ENCODE data around the gene CFAP251. TPM values are rescaled to one million over a fixed set of nuclear protein-coding genes. Genes with fewer than 3 reads are reported as not detected.

CFAP251 gene
- total RNA-seq, 1 donor from 2014 or later, result 4.7 TPM

- Mint-ChIP-seq H3K27ac (ENCODE audit: unreplicated experiment) (peak overlapping the region; percentile 93), H3K9me3 (ENCODE audit: unreplicated experiment) (peaks cover 5% of the 10 kb centered on the region), H3K4me3 (ENCODE audit: unreplicated experiment) (peak overlapping the region; percentile 31), H3K27me3 (ENCODE audit: low read depth, unreplicated experiment) (no peaks in the 10 kb centered on the region), H3K36me3 (ENCODE audit: low read depth, unreplicated experiment) (peaks cover 5% of the 10 kb centered on the region), H3K4me1 (ENCODE audit: low read depth, unreplicated experiment) (peaks cover 13% of the 10 kb centered on the region)
- H4K20me1 ChIP-seq (ENCODE audit: insufficient read depth, low read length), result no peaks in the 10 kb centered on the region
- H3K9me3 ChIP-seq (ENCODE audit: insufficient read depth, low read depth, low read length), result no peaks in the 10 kb centered on the region
- H3K4me1 ChIP-seq (ENCODE audit: insufficient read depth, low read length), result peaks cover 7% of the 10 kb centered on the region
- no peak overlapping the region for H3K4me3 ChIP-seq (ENCODE audit: insufficient read depth, low read depth, low read length)
- no peaks in the 10 kb centered on the region for H3K27me3 ChIP-seq (ENCODE audit: insufficient read depth, low read length)
- peak; percentile 95 for DNase-seq (ENCODE audit: low read depth)
- peak; percentile 91 for FAIRE-seq
- TF ChIP-seq, protein P1, sequence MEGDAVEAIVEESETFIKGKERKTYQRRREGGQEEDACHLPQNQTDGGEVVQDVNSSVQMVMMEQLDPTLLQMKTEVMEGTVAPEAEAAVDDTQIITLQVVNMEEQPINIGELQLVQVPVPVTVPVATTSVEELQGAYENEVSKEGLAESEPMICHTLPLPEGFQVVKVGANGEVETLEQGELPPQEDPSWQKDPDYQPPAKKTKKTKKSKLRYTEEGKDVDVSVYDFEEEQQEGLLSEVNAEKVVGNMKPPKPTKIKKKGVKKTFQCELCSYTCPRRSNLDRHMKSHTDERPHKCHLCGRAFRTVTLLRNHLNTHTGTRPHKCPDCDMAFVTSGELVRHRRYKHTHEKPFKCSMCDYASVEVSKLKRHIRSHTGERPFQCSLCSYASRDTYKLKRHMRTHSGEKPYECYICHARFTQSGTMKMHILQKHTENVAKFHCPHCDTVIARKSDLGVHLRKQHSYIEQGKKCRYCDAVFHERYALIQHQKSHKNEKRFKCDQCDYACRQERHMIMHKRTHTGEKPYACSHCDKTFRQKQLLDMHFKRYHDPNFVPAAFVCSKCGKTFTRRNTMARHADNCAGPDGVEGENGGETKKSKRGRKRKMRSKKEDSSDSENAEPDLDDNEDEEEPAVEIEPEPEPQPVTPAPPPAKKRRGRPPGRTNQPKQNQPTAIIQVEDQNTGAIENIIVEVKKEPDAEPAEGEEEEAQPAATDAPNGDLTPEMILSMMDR (IDR thresholded peaks at IDR 0.05; ENCODE audit: insufficient read depth, low read depth, low read length), result no peak
- TF ChIP-seq EZH2 (IDR thresholded peaks at IDR 0.05; ENCODE audit: insufficient read depth, low read length), result no peak
- H2AFZ ChIP-seq (ENCODE audit: low read depth, low read length), result no peak overlapping the region
- H3K27ac ChIP-seq (ENCODE audit: low read depth, low read length), result peak overlapping the region; percentile 66
- peak overlapping the region; percentile 60 for H3K4me2 ChIP-seq (ENCODE audit: low read length)
- H3K9ac ChIP-seq (ENCODE audit: low read length), result peak overlapping the region; percentile 60
- no peaks in the 10 kb centered on the region for H3K36me3 ChIP-seq (ENCODE audit: insufficient read depth, low read length)
- H3K79me2 ChIP-seq (ENCODE audit: insufficient read depth, low read length), result no peaks in the 10 kb centered on the region
Measured at GRCh38 chr12:121949648-121950397, 31.4 kb downstream of the CFAP251 start.

GRCh38 chr12:121953117-121953692, 34.8 kb downstream of the CFAP251 start:
- H3K27ac ChIP-seq (ENCODE audit: low read depth, low read length), result no peak overlapping the region
- H2AFZ ChIP-seq (ENCODE audit: low read depth, low read length), result no peak overlapping the region
- no peak overlapping the region for H3K4me3 ChIP-seq (ENCODE audit: insufficient read depth, low read depth, low read length)
- no peaks in the 10 kb centered on the region for H3K27me3 Mint-ChIP-seq (ENCODE audit: low read depth, unreplicated experiment)
- H3K9me3 ChIP-seq (ENCODE audit: insufficient read depth, low read depth, low read length), result no peaks in the 10 kb centered on the region
- peaks cover 5% of the 10 kb centered on the region for H3K36me3 Mint-ChIP-seq (ENCODE audit: low read depth, unreplicated experiment)
- TF ChIP-seq, protein P1 (IDR thresholded peaks at IDR 0.05; ENCODE audit: insufficient read depth, low read depth, low read length), result no peak
- TF ChIP-seq EZH2 (IDR thresholded peaks at IDR 0.05; ENCODE audit: insufficient read depth, low read length), result no peak
- H3K27ac Mint-ChIP-seq (ENCODE audit: unreplicated experiment), result no peak overlapping the region
- H3K79me2 ChIP-seq (ENCODE audit: insufficient read depth, low read length), result no peaks in the 10 kb centered on the region
- no peaks in the 10 kb centered on the region for H4K20me1 ChIP-seq (ENCODE audit: insufficient read depth, low read length)
- H3K9me3 Mint-ChIP-seq (ENCODE audit: unreplicated experiment), result peaks cover 3% of the 10 kb centered on the region
- H3K9ac ChIP-seq (ENCODE audit: low read length), result no peak overlapping the region
- no peak overlapping the region for H3K4me2 ChIP-seq (ENCODE audit: low read length)
- no peak for DNase-seq (ENCODE audit: low read depth)
- H3K4me1 Mint-ChIP-seq (ENCODE audit: low read depth, unreplicated experiment), result peaks cover 9% of the 10 kb centered on the region
- FAIRE-seq, result no peak
- no peaks in the 10 kb centered on the region for H3K27me3 ChIP-seq (ENCODE audit: insufficient read depth, low read length)
- no peak overlapping the region for H3K4me3 Mint-ChIP-seq (ENCODE audit: unreplicated experiment)
- H3K36me3 ChIP-seq (ENCODE audit: insufficient read depth, low read length), result no peaks in the 10 kb centered on the region
- H3K4me1 ChIP-seq (ENCODE audit: insufficient read depth, low read length), result peaks cover 7% of the 10 kb centered on the region

GRCh38 chr12:121953695-121954094, 35.3 kb downstream of the CFAP251 start:
- H2AFZ ChIP-seq (ENCODE audit: low read depth, low read length), result no peak overlapping the region
- Mint-ChIP-seq H3K36me3 (ENCODE audit: low read depth, unreplicated experiment) (peaks cover 5% of the 10 kb centered on the region), H3K27ac (ENCODE audit: unreplicated experiment) (no peak overlapping the region), H3K9me3 (ENCODE audit: unreplicated experiment) (peaks cover 3% of the 10 kb centered on the region), H3K4me3 (ENCODE audit: unreplicated experiment) (no peak overlapping the region), H3K27me3 (ENCODE audit: low read depth, unreplicated experiment) (no peaks in the 10 kb centered on the region), H3K4me1 (ENCODE audit: low read depth, unreplicated experiment) (peaks cover 11% of the 10 kb centered on the region)
- DNase-seq (ENCODE audit: low read depth) (no peak), FAIRE-seq (no peak)
- H3K79me2 ChIP-seq (ENCODE audit: insufficient read depth, low read length), result no peaks in the 10 kb centered on the region
- H3K27ac ChIP-seq (ENCODE audit: low read depth, low read length), result no peak overlapping the region
- no peak overlapping the region for H3K4me3 ChIP-seq (ENCODE audit: insufficient read depth, low read depth, low read length)
- H3K27me3 ChIP-seq (ENCODE audit: insufficient read depth, low read length), result no peaks in the 10 kb centered on the region
- H3K9me3 ChIP-seq (ENCODE audit: insufficient read depth, low read depth, low read length), result no peaks in the 10 kb centered on the region
- no peaks in the 10 kb centered on the region for H4K20me1 ChIP-seq (ENCODE audit: insufficient read depth, low read length)
- no peak overlapping the region for H3K9ac ChIP-seq (ENCODE audit: low read length)
- no peaks in the 10 kb centered on the region for H3K36me3 ChIP-seq (ENCODE audit: insufficient read depth, low read length)
- H3K4me2 ChIP-seq (ENCODE audit: low read length), result no peak overlapping the region
- TF ChIP-seq EZH2 (IDR thresholded peaks at IDR 0.05; ENCODE audit: insufficient read depth, low read length), result no peak
- TF ChIP-seq, protein P1 (IDR thresholded peaks at IDR 0.05; ENCODE audit: insufficient read depth, low read depth, low read length), result no peak
- H3K4me1 ChIP-seq (ENCODE audit: insufficient read depth, low read length), result peaks cover 7% of the 10 kb centered on the region

Data from astrocyte (in vitro differentiated cells and primary cell).